Measurements from ENCODE around the gene DGCR2.
"Not testable (repeated sequence)": the region's sequence is repeated elsewhere in the genome, so short reads cannot be mapped to it uniquely, and the experiment has no call there.

The DGCR2 gene

GRCh38 chr22:19000106-19000505 is 122.1 kb downstream of the DGCR2 start:
- not testable (repeated sequence) for H3K4me3 Mint-ChIP-seq; H3K4me1 Mint-ChIP-seq; H3K27ac Mint-ChIP-seq; H3K9me3 Mint-ChIP-seq; ATAC-seq (ENCODE audit: low read depth); DNase-seq (ENCODE audit: low spot score in 2 of 2); H3K36me3 Mint-ChIP-seq
- H3K27me3 Mint-ChIP-seq = peaks cover 17% of the 10 kb centered on the region

GRCh38 chr22:18999416-18999815 is 122.8 kb downstream of the DGCR2 start:
- Mint-ChIP-seq H3K27ac (no peak overlapping the region), H3K4me1 (no peaks in the 10 kb centered on the region), H3K27me3 (peaks cover 15% of the 10 kb centered on the region), H3K9me3 (no peaks in the 10 kb centered on the region), H3K36me3 (no peaks in the 10 kb centered on the region), H3K4me3 (no peak overlapping the region)
- DNase-seq (ENCODE audit: low spot score in 2 of 2) (no peak), ATAC-seq (ENCODE audit: low read depth) (no peak)

GRCh38 chr22:18999008-18999407 is 123.2 kb downstream of the DGCR2 start:
- Mint-ChIP-seq H3K4me1 (no peaks in the 10 kb centered on the region), H3K4me3 (no peak overlapping the region), H3K27me3 (peaks cover 12% of the 10 kb centered on the region)

DNA sequence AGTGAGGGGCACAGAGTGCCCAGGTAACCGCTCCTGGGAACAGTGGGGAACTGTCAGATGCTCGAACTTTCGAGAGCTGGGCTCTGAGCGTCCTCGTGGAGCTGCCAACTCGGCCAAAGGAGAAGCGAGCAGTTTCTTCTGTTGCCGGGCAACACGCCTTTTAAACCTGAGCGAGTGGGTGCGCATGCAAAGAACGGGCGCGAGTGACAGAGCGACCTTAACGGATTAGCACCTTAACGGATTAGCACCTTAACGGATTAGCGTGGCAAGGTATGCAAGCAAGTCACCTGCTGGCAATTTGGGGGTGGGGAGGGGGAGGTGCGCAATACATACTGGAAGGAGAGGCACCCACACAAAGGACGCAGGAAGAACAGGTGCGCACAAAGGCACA is 124.3 kb downstream of the DGCR2 start:
- no peak for ATAC-seq (ENCODE audit: low read depth)
- Mint-ChIP-seq H3K27me3 (peaks cover 11% of the 10 kb centered on the region), H3K27ac (no peak overlapping the region), H3K4me1 (no peaks in the 10 kb centered on the region), H3K36me3 (no peaks in the 10 kb centered on the region), H3K4me3 (no peak overlapping the region), H3K9me3 (no peaks in the 10 kb centered on the region)
- DNase-seq (ENCODE audit: low spot score in 2 of 2) = no peak

More at GRCh38 chr22:18999008-18999407, 123.2 kb downstream of the DGCR2 start:
- DNase-seq (ENCODE audit: low spot score in 2 of 2) = no peak
- ATAC-seq (ENCODE audit: low read depth) = no peak
- Mint-ChIP-seq H3K36me3 (no peaks in the 10 kb centered on the region), H3K27ac (no peak overlapping the region), H3K9me3 (no peaks in the 10 kb centered on the region)

GRCh38 chr22:18997306-18997924 is 124.8 kb downstream of the DGCR2 start:
- ATAC-seq (ENCODE audit: low read depth) = no peak
- Mint-ChIP-seq H3K4me1 (no peaks in the 10 kb centered on the region), H3K27me3 (peaks cover 11% of the 10 kb centered on the region), H3K9me3 (no peaks in the 10 kb centered on the region), H3K4me3 (no peak overlapping the region), H3K27ac (no peak overlapping the region), H3K36me3 (no peaks in the 10 kb centered on the region)
- no peak for DNase-seq (ENCODE audit: low spot score in 2 of 2)

DNA sequence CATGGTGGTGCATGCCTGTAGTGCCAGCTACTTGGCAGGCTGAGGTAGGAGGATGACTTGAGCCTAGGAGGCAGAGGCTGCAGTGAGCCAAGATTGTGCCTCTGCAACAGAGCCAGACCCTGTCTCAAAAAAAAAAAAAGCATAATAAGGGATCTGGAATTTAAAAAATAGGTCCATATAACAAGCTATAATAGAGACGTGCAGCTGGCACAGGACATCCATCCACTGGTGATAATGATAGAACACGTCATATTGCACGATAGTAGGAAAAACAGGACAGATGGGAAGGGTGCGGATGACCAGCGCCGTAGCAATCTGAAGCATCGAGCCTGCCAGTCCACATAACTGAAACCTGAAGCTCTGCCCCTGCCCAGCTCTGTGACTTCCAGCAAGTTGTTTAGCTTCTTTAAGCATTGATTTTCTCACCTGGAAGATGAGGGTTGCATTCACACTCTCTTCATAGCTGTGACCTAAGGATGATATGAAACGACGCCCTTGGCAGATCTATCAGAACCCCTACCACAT is 125.8 kb downstream of the DGCR2 start:
- Mint-ChIP-seq H3K4me1 (no peaks in the 10 kb centered on the region), H3K36me3 (no peaks in the 10 kb centered on the region), H3K27ac (no peak overlapping the region), H3K4me3 (no peak overlapping the region), H3K27me3 (peaks cover 14% of the 10 kb centered on the region), H3K9me3 (no peaks in the 10 kb centered on the region)
- DNase-seq (ENCODE audit: low spot score in 2 of 2) (no peak), ATAC-seq (ENCODE audit: low read depth) (no peak)

GRCh38 chr22:18995327-18995711 is 126.9 kb downstream of the DGCR2 start:
- no peaks in the 10 kb centered on the region for H3K4me1 Mint-ChIP-seq
- peaks cover 18% of the 10 kb centered on the region for H3K27me3 Mint-ChIP-seq
- H3K4me3 Mint-ChIP-seq = no peak overlapping the region
- no peak for DNase-seq (ENCODE audit: low spot score in 2 of 2)
- H3K9me3 Mint-ChIP-seq = no peaks in the 10 kb centered on the region
- H3K27ac Mint-ChIP-seq = no peak overlapping the region
- H3K36me3 Mint-ChIP-seq = no peaks in the 10 kb centered on the region
- no peak for ATAC-seq (ENCODE audit: low read depth)

DNA sequence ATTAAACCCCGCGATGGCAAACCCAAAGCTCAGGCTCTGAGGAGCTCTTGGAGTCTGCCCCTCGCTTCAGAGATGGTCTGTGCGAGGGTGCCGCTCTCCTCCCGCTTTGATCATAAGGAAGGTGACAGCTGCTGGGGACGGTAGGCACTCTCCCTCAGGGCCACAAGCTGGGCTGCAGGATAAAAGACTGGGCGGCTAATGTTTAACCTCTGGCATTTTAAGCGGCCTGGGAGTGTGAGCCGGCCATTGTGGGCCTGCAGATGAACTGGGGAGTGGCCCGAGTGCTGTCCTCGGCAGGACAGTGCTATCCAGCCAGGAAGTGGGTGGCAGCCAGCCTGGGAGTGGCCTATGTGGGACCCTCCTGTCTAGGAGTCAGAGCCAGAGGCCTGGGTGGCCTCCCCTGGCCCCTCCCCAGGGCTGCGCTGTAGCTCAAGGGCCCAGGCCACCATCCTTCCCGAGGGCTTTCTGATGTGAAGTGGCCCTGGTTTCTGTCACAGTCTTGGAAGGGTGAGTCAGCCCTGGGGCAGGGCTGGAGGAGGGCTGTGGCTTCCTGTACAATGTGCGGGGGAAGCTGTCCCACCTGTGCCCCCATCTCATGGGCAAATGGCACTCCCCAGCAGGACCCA is 127.4 kb downstream of the DGCR2 start:
- no peak overlapping the region for H3K4me3 Mint-ChIP-seq
- DNase-seq (ENCODE audit: low spot score in 2 of 2) (no peak), ATAC-seq (ENCODE audit: low read depth) (no peak)
- peaks cover 18% of the 10 kb centered on the region for H3K27me3 Mint-ChIP-seq
- H3K27ac Mint-ChIP-seq = no peak overlapping the region
- no peaks in the 10 kb centered on the region for H3K9me3 Mint-ChIP-seq
- H3K4me1 Mint-ChIP-seq = no peaks in the 10 kb centered on the region
- no peaks in the 10 kb centered on the region for H3K36me3 Mint-ChIP-seq

- Mint-ChIP-seq H3K27ac (no peak overlapping the region), H3K27me3 (peaks cover 18% of the 10 kb centered on the region), H3K4me1 (no peaks in the 10 kb centered on the region), H3K36me3 (no peaks in the 10 kb centered on the region), H3K4me3 (no peak overlapping the region), H3K9me3 (no peaks in the 10 kb centered on the region)
- no peak for DNase-seq (ENCODE audit: low spot score in 2 of 2)
- ATAC-seq (ENCODE audit: low read depth) = no peak
Measured at GRCh38 chr22:18994056-18994455, 128.2 kb downstream of the DGCR2 start.

DNA sequence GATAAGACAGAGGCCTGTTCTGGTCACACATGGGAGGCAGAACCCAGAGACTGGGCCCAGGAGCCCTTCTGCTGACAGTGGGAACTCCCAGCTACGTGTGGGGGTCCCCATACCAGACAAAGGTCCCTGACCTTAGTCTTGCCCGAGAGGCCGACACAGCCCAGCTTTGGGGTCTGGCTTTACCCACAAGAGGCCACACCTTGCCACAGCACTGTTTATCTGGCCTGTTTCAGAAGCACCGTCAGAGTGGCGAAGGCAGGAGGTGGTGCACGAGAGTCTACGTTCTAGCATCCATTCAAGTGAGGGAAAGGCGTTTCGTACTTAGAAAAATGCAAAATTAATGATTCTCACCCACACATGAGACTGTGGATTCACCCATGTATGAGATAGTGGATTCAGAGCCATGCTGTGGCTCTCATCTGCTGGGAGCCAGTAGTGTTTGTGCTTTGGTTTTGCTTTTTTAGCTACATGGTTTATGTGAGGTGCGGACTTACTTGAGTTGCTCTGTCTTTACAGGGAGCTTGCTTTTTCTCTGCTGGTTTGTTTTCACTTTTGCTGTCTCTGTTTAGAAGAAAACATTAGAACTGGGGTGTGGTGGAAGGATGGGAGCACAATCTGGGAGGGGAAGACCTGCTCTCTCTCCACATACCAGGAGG is 129.5 kb downstream of the DGCR2 start:
- Mint-ChIP-seq H3K9me3 (no peaks in the 10 kb centered on the region), H3K27me3 (peaks cover 18% of the 10 kb centered on the region), H3K4me1 (no peaks in the 10 kb centered on the region), H3K36me3 (no peaks in the 10 kb centered on the region), H3K4me3 (no peak overlapping the region), H3K27ac (no peak overlapping the region)
- DNase-seq (ENCODE audit: low spot score in 2 of 2) = no peak
- ATAC-seq (ENCODE audit: low read depth) = no peak

DNA sequence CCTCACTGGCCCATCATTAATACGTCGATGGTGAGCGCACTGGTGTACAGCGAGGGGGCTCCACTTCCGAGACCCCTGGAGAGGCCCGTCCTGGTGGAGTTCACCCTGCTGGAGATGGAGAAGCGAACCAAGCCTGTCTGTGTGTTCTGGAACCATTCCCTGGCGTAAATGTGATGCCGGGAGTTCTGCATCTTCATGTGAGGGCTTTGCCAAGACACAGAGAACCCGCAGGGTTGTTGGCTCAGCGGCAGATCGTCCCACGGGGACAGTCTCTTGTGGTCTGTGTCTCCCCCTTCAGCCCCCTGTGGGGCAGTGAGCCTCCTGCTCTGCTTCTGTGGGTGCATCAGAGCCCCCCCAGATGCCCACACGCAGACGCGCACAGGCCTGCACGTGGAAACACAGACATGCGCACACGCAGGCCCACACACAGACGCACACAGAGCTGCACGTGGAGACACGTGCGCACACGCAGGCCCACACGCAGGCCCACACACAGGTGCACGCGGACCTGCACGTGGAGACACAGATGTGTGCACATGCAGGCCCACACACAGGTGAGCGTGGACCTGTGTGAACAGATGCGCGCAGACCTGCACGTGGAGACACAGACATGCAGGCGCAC is 130.3 kb downstream of the DGCR2 start:
- no peak overlapping the region for H3K4me3 Mint-ChIP-seq
- ATAC-seq (ENCODE audit: low read depth) = no peak

DNA sequence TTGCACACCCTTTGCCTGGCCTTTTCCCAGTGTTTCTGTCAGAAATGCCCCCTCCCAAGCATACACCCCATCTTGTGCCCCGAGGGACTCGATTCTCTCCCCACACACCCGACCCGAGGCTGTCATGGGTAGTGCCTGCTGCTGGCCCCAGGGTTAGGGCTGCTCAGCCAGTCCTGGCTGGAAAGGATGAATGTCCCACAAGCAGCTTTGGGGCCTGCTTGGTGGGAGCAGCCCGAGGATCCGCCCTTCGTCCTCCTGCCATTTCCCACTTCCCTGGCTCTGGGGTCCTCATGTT is 131.1 kb downstream of the DGCR2 start:
- no peak overlapping the region for H3K27ac Mint-ChIP-seq
- no peak for DNase-seq (ENCODE audit: low spot score in 2 of 2)
- H3K27me3 Mint-ChIP-seq = peaks cover 9% of the 10 kb centered on the region
- H3K4me1 Mint-ChIP-seq = no peaks in the 10 kb centered on the region
- no peaks in the 10 kb centered on the region for H3K36me3 Mint-ChIP-seq
- H3K9me3 Mint-ChIP-seq = no peaks in the 10 kb centered on the region
- no peak overlapping the region for H3K4me3 Mint-ChIP-seq
- no peak for ATAC-seq (ENCODE audit: low read depth)

More for the DNA sequence above, 130.3 kb downstream of the DGCR2 start:
- no peak overlapping the region for H3K27ac Mint-ChIP-seq
- no peaks in the 10 kb centered on the region for H3K36me3 Mint-ChIP-seq
- no peaks in the 10 kb centered on the region for H3K9me3 Mint-ChIP-seq
- no peak for DNase-seq (ENCODE audit: low spot score in 2 of 2)
- peaks cover 13% of the 10 kb centered on the region for H3K27me3 Mint-ChIP-seq
- H3K4me1 Mint-ChIP-seq = no peaks in the 10 kb centered on the region

GRCh38 chr22:18990355-18991137 is 131.7 kb downstream of the DGCR2 start:
- H3K9me3 Mint-ChIP-seq = no peaks in the 10 kb centered on the region
- ATAC-seq (ENCODE audit: low read depth) (no peak), DNase-seq (ENCODE audit: low spot score in 2 of 2) (no peak)
- H3K4me1 Mint-ChIP-seq = no peaks in the 10 kb centered on the region
- H3K27ac Mint-ChIP-seq = no peak overlapping the region
- peaks cover 7% of the 10 kb centered on the region for H3K27me3 Mint-ChIP-seq
- H3K4me3 Mint-ChIP-seq = no peak overlapping the region
- H3K36me3 Mint-ChIP-seq = no peaks in the 10 kb centered on the region

- Mint-ChIP-seq H3K4me3 (no peak overlapping the region), H3K27ac (no peak overlapping the region), H3K36me3 (no peaks in the 10 kb centered on the region), H3K9me3 (no peaks in the 10 kb centered on the region), H3K4me1 (no peaks in the 10 kb centered on the region), H3K27me3 (peaks cover 10% of the 10 kb centered on the region)
- DNase-seq (ENCODE audit: low spot score in 2 of 2) = no peak
- no peak for ATAC-seq (ENCODE audit: low read depth)
Measured at GRCh38 chr22:18988958-18989357, 133.3 kb downstream of the DGCR2 start.
